ENCODE results near the gene PHLPP2.

PHLPP2 gene

GRCh38 chr16:71626018-71626857 is 98.3 kb downstream of the PHLPP2 start, which contains the start of gene MARVELD3:
Gene MARVELD3, plus strand, starts transcription at chr16:71626184. Its CDS starts 46 bp downstream, at chr16:71626230.
- ATAC-seq = peak; percentile 52

GRCh38 chr16:71625113-71625850 is 99.2 kb downstream of the PHLPP2 start:
- ATAC-seq = no peak
- TF ChIP-seq POU6F1 (CRISPR knock-in tag; IDR thresholded peaks at IDR 0.05; ENCODE audit: borderline replicate concordance, low read depth) (no peak), TCF4 (CRISPR knock-in tag; IDR thresholded peaks at IDR 0.05; ENCODE audit: borderline replicate concordance) (no peak), OSR1 (CRISPR knock-in tag; IDR thresholded peaks at IDR 0.05) (no peak), ZFP3 (CRISPR knock-in tag; IDR thresholded peaks at IDR 0.05) (no peak), GLIS3 (CRISPR knock-in tag; IDR thresholded peaks at IDR 0.05) (no peak), ESRRG (CRISPR knock-in tag; IDR thresholded peaks at IDR 0.05) (no peak), TSHZ2 (CRISPR knock-in tag; IDR thresholded peaks at IDR 0.05) (no peak), ZNF70 (CRISPR knock-in tag; IDR thresholded peaks at IDR 0.05) (no peak), ZFP30 (CRISPR knock-in tag; IDR thresholded peaks at IDR 0.05) (no peak), ZNF8 (CRISPR knock-in tag; IDR thresholded peaks at IDR 0.05) (no peak), ZC3H10 (CRISPR knock-in tag; IDR thresholded peaks at IDR 0.05) (no peak), BACH2 (CRISPR knock-in tag; IDR thresholded peaks at IDR 0.05; ENCODE audit: borderline replicate concordance) (no peak), ISL1 (CRISPR knock-in tag; IDR thresholded peaks at IDR 0.05) (no peak), TOX (CRISPR knock-in tag; IDR thresholded peaks at IDR 0.05; ENCODE audit: borderline replicate concordance) (no peak)
- TF ChIP-seq, protein P1, sequence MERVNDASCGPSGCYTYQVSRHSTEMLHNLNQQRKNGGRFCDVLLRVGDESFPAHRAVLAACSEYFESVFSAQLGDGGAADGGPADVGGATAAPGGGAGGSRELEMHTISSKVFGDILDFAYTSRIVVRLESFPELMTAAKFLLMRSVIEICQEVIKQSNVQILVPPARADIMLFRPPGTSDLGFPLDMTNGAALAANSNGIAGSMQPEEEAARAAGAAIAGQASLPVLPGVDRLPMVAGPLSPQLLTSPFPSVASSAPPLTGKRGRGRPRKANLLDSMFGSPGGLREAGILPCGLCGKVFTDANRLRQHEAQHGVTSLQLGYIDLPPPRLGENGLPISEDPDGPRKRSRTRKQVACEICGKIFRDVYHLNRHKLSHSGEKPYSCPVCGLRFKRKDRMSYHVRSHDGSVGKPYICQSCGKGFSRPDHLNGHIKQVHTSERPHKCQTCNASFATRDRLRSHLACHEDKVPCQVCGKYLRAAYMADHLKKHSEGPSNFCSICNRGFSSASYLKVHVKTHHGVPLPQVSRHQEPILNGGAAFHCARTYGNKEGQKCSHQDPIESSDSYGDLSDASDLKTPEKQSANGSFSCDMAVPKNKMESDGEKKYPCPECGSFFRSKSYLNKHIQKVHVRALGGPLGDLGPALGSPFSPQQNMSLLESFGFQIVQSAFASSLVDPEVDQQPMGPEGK (CRISPR knock-in tag; IDR thresholded peaks at IDR 0.05; ENCODE audit: borderline replicate concordance) = no peak

More at GRCh38 chr16:71626018-71626857, 98.3 kb downstream of the PHLPP2 start, which contains the start of gene MARVELD3:
- TF ChIP-seq ZNF565 (CRISPR knock-in tag; conservative IDR thresholded peaks at IDR 0.05; ENCODE audit: low read depth) = no peak
- no peak for TF ChIP-seq POU6F1 (CRISPR knock-in tag; IDR thresholded peaks at IDR 0.05; ENCODE audit: borderline replicate concordance, low read depth)
- no peak for TF ChIP-seq TOX (CRISPR knock-in tag; IDR thresholded peaks at IDR 0.05; ENCODE audit: borderline replicate concordance)
- TF ChIP-seq RARB (CRISPR knock-in tag; IDR thresholded peaks at IDR 0.05) = no peak
- no peak for TF ChIP-seq ZC3H10 (CRISPR knock-in tag; IDR thresholded peaks at IDR 0.05)
- no peak for TF ChIP-seq ARNTL (CRISPR knock-in tag; IDR thresholded peaks at IDR 0.05; ENCODE audit: borderline replicate concordance, low read depth)
- TF ChIP-seq PPARA (CRISPR knock-in tag; IDR thresholded peaks at IDR 0.05; ENCODE audit: borderline replicate concordance) = no peak

GRCh38 chr16:71623597-71623996 is 100.9 kb downstream of the PHLPP2 start:
- ATAC-seq = no peak
- TF ChIP-seq OSR1 (CRISPR knock-in tag; IDR thresholded peaks at IDR 0.05) (no peak), POU6F1 (CRISPR knock-in tag; IDR thresholded peaks at IDR 0.05; ENCODE audit: borderline replicate concordance, low read depth) (no peak), ZFP30 (CRISPR knock-in tag; IDR thresholded peaks at IDR 0.05) (no peak), ESRRG (CRISPR knock-in tag; IDR thresholded peaks at IDR 0.05) (no peak), SNAI2 (CRISPR knock-in tag; IDR thresholded peaks at IDR 0.05) (no peak), TCF4 (CRISPR knock-in tag; IDR thresholded peaks at IDR 0.05; ENCODE audit: borderline replicate concordance) (no peak), GLIS3 (CRISPR knock-in tag; IDR thresholded peaks at IDR 0.05) (no peak), ZC3H10 (CRISPR knock-in tag; IDR thresholded peaks at IDR 0.05) (no peak), ARNTL (CRISPR knock-in tag; IDR thresholded peaks at IDR 0.05; ENCODE audit: borderline replicate concordance, low read depth) (no peak), ISL1 (CRISPR knock-in tag; IDR thresholded peaks at IDR 0.05) (no peak), ZNF565 (CRISPR knock-in tag; conservative IDR thresholded peaks at IDR 0.05; ENCODE audit: low read depth) (no peak), ZNF70 (CRISPR knock-in tag; IDR thresholded peaks at IDR 0.05) (no peak)
- TF ChIP-seq, protein P2, sequence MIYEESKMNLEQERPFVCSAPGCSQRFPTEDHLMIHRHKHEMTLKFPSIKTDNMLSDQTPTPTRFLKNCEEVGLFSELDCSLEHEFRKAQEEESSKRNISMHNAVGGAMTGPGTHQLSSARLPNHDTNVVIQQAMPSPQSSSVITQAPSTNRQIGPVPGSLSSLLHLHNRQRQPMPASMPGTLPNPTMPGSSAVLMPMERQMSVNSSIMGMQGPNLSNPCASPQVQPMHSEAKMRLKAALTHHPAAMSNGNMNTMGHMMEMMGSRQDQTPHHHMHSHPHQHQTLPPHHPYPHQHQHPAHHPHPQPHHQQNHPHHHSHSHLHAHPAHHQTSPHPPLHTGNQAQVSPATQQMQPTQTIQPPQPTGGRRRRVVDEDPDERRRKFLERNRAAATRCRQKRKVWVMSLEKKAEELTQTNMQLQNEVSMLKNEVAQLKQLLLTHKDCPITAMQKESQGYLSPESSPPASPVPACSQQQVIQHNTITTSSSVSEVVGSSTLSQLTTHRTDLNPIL (CRISPR knock-in tag; IDR thresholded peaks at IDR 0.05; ENCODE audit: low read depth) = no peak
